Fibroblast of pulmonary artery (primary cell): Measurements from ENCODE around the gene ODC1.

Experiments
- DNase-seq: peaks from one replicate; pipeline ENCODE4 v3.0.0-alpha.2; 2010; ENCODE audit warnings: low read depth
- H3K4me3 ChIP-seq: replicated peaks from 2 replicates; pipeline ENCODE4 v1.5.1; 2011; ENCODE audit warnings: low read depth, mild to moderate bottlenecking, control low read depth, low read length, moderate library complexity
- CTCF ChIP-seq: IDR thresholded peaks from 2 replicates; pipeline ENCODE4 v1.5.1; 2011; ENCODE audit warnings: mild to moderate bottlenecking, control low read depth, low read length, inconsistent platforms; ENCODE audit errors: missing control alignments

ODC1 gene

GRCh38 chr2:10400568-10400977 lies 47.6 kb downstream of the ODC1 start:
- H3K4me3 ChIP-seq: no peak overlapping the region
- DNase-seq: no peak
- TF ChIP-seq CTCF: no peak

- no peak overlapping the region for H3K4me3 ChIP-seq
- no peak for TF ChIP-seq CTCF
- DNase-seq: no peak
Observed at GRCh38 chr2:10400002-10400401, 48.1 kb downstream of the ODC1 start.

- TF ChIP-seq CTCF: no peak
- H3K4me3 ChIP-seq: no peak overlapping the region
- DNase-seq: no peak
Observed at GRCh38 chr2:10399358-10399757, 48.8 kb downstream of the ODC1 start.

GRCh38 chr2:10398496-10398895 lies 49.6 kb downstream of the ODC1 start:
- no peak for TF ChIP-seq CTCF
- no peak for DNase-seq
- no peak overlapping the region for H3K4me3 ChIP-seq

- H3K4me3 ChIP-seq: no peak overlapping the region
- no peak for DNase-seq
- TF ChIP-seq CTCF: no peak
Observed at GRCh38 chr2:10397878-10398277, 50.2 kb downstream of the ODC1 start.

GRCh38 chr2:10397297-10397875 lies 50.7 kb downstream of the ODC1 start:
- no peak for TF ChIP-seq CTCF

GRCh38 chr2:10396464-10396863 lies 51.7 kb downstream of the ODC1 start:
- H3K4me3 ChIP-seq: no peak overlapping the region
- no peak for DNase-seq
- TF ChIP-seq CTCF: no peak

More at GRCh38 chr2:10397297-10397875, 50.7 kb downstream of the ODC1 start:
- DNase-seq: no peak
- no peak overlapping the region for H3K4me3 ChIP-seq
